Measurements from ENCODE around the gene SIAE. TPM values are rescaled to one million over a fixed set of nuclear protein-coding genes. Genes with fewer than 3 reads are reported as not detected.

The SIAE gene
- total and polyA plus RNA-seq, 2 of the 8 experiments (the other 6 are each of a cell fraction or from before 2014, with no cell fraction given) = 2.3 to 3.7 TPM

DNA sequence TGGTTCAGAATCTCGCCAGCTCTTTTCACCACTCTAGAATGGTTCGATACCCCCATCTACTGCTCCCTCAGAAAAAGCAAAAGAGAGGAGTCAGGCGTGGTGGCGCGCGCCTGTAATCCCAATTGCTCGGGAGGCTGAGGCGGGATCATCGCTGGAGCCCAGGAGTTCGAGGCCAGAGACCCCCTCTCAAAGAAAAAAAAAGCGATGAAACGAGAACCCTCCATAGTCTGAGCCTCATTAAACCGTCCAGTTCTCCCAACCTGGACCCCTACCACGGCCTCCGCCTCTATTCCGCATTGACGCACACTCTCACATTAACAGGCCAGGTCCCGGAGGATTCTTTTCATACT lies 604 bp upstream of the SIAE start:
- H3K23me2 ChIP-seq (ENCODE audit: low read depth, low read length) = peaks cover 7% of the 10 kb centered on the region; the same call in 1 of the 2 replicates
- peaks cover 0 to 15% (median 5%) of the 10 kb centered on the region in 4 experiments; a peak in 5 of 7 replicates for H3K27me3 ChIP-seq (replicated peaks in 1 of 4; ENCODE audit: control insufficient read depth in 3 of 4, extremely low read depth in 1 of 4, insufficient read depth in 3 of 4, low read length in 3 of 4)
- no peaks in the 10 kb centered on the region for H3K79me2 ChIP-seq (ENCODE audit: control insufficient read depth in 1 of 2, insufficient read depth in 2 of 2, low read length in 2 of 2)
- H2AFZ ChIP-seq (ENCODE audit: low read length) = peak overlapping the region; percentile 60
- H2AK5ac ChIP-seq (ENCODE audit: low read depth, low read length) = no peak overlapping the region; the same call in 1 of the 2 replicates
- no peak overlapping the region for H3K18ac ChIP-seq (ENCODE audit: extremely low read depth, low read length)
- H3K23ac ChIP-seq (ENCODE audit: insufficient read length) = no peak overlapping the region
- no peak overlapping the region for H3K56ac ChIP-seq (replicated peaks; ENCODE audit: insufficient read length, low read depth, low read length)
- DNase-seq (ENCODE audit: low read depth in 1 of 2, low spot score in 2 of 2) = no peak
- POLR2A ChIA-PET (ENCODE audit: partially characterized antibody) = interaction anchor here (1.0 to 1.7 kb wide), 9 partner anchors 11 to 163 kb away, joined by 3 to 7 read pairs (median 5); partner anchors contain the start of gene MSANTD2
- H2BK15ac ChIP-seq (ENCODE audit: low read length) = no peak overlapping the region
- TF ChIP-seq KDM4A (IDR thresholded peaks at IDR 0.05; ENCODE audit: low read depth, low read length, severe bottlenecking) (peak; percentile 80), TCF12 (IDR thresholded peaks at IDR 0.05; ENCODE audit: low read depth, low read length) (no peak), SIN3A (conservative IDR thresholded peaks at IDR 0.05 in 1 of 2, IDR thresholded peaks at IDR 0.05 in 1 of 2; ENCODE audit: low read depth in 1 of 2, low read length in 2 of 2) (0 out of 4 replicates have a peak, but pooled peaks of 1 of the 2 experiments have one; percentile 2), PHF8 (conservative IDR thresholded peaks at IDR 0.05; ENCODE audit: low read depth, low read length) (peak; percentile 58), KDM1A (IDR thresholded peaks at IDR 0.05; ENCODE audit: borderline replicate concordance, low read length) (peak; percentile 54; the same call in 1 of the 2 replicates)
- TF ChIP-seq, protein P1, sequence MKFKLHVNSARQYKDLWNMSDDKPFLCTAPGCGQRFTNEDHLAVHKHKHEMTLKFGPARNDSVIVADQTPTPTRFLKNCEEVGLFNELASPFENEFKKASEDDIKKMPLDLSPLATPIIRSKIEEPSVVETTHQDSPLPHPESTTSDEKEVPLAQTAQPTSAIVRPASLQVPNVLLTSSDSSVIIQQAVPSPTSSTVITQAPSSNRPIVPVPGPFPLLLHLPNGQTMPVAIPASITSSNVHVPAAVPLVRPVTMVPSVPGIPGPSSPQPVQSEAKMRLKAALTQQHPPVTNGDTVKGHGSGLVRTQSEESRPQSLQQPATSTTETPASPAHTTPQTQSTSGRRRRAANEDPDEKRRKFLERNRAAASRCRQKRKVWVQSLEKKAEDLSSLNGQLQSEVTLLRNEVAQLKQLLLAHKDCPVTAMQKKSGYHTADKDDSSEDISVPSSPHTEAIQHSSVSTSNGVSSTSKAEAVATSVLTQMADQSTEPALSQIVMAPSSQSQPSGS (IDR thresholded peaks at IDR 0.05; ENCODE audit: low read length) = no peak
- no peak overlapping the region for H2BK5ac ChIP-seq (ENCODE audit: low read depth, low read length)
- no peak overlapping the region for H2BK20ac ChIP-seq (ENCODE audit: low read length)
- H3K4me1 ChIP-seq (replicated peaks in 1 of 4; ENCODE audit: control insufficient read depth in 3 of 4, insufficient read depth in 4 of 4, low read length in 3 of 4) = no peaks in the 10 kb centered on the region; a peak in 1 of 7 replicates
- H4K5ac ChIP-seq (ENCODE audit: insufficient read length, low read depth, low read length) = no peak overlapping the region
- H3K4me3 ChIP-seq (ENCODE audit: extremely low read depth in 1 of 4, insufficient read depth in 2 of 4, low read depth in 3 of 4, low read length in 4 of 4) = peak overlapping the region; percentile 60 to 90 (median 78)
- H2BK12ac ChIP-seq (ENCODE audit: low read depth, low read length) = no peak overlapping the region
- no peak overlapping the region for H4K91ac ChIP-seq (replicated peaks; ENCODE audit: insufficient read length, low read length)
- WGBS, 2 experiments (ENCODE audit: extremely low coverage in 1 of 2, insufficient coverage in 1 of 2, insufficient read length in 1 of 2, insufficient replicate concordance in 2 of 2, low coverage in 1 of 2, low lambda C conversion rate in 2 of 2, missing lambda C conversion rate in 1 of 2) = 22% methylated on average over 16 of the region's 18 CpGs; no CpG with 5 or more reads in 1 of the 2 experiments
- H3K36me3 ChIP-seq (ENCODE audit: control insufficient read depth in 2 of 4, insufficient read depth in 4 of 4, low read length in 3 of 4) = no peaks in the 10 kb centered on the region; a peak in 1 of 8 replicates
- no peaks in the 10 kb centered on the region for H4K20me1 ChIP-seq (replicated peaks in 1 of 2; ENCODE audit: control insufficient read depth in 1 of 2, insufficient read depth in 2 of 2, low read length in 2 of 2)
- peak overlapping the region in 3 of 4 experiments; percentile 14 to 80 (median 36); a peak in 4 of 7 replicates for H3K9ac ChIP-seq (replicated peaks in 1 of 4; ENCODE audit: extremely low read depth in 1 of 4, low read depth in 3 of 4, low read length in 3 of 4)
- H3K4ac ChIP-seq (replicated peaks; ENCODE audit: insufficient read length, low read depth, low read length) = no peak overlapping the region
- no peak for FAIRE-seq
- no peak overlapping the region for H3K14ac ChIP-seq (ENCODE audit: insufficient read length)
- CTCF ChIA-PET (ENCODE audit: partially characterized antibody) = interaction anchor here (0.9 to 3.2 kb wide), 9 partner anchors 11 to 164 kb away, joined by 3 to 20 read pairs (median 4); partner anchors contain the start of gene ESAM
- peak overlapping the region; percentile 71 to 91 for H3K4me2 ChIP-seq (ENCODE audit: insufficient read depth in 1 of 2, low read depth in 2 of 2, low read length in 2 of 2)
- no peak overlapping the region for H3K27ac ChIP-seq (ENCODE audit: low read depth, low read length)
- H2BK120ac ChIP-seq (replicated peaks; ENCODE audit: low read depth, low read length) = no peak overlapping the region
- H3K9me3 ChIP-seq (ENCODE audit: insufficient read depth in 2 of 2, low read depth in 1 of 2, low read length in 1 of 2) = no peaks in the 10 kb centered on the region
- H4K8ac ChIP-seq (ENCODE audit: extremely low read depth, insufficient read depth, low read length) = 0 out of 2 replicates have a peak overlapping the region, but pooled peaks have one; percentile 11
- H3K79me1 ChIP-seq (ENCODE audit: low read depth, low read length) = no peaks in the 10 kb centered on the region; the same call in 1 of the 2 replicates
